ENCODE results near the gene FN1. TPM values are rescaled to one million over a fixed set of nuclear protein-coding genes. Genes with fewer than 3 reads are reported as not detected.

FN1 gene
- total and polyA plus RNA-seq, 12 donors, result 67.8 to 888 (median 136) TPM

DNA sequence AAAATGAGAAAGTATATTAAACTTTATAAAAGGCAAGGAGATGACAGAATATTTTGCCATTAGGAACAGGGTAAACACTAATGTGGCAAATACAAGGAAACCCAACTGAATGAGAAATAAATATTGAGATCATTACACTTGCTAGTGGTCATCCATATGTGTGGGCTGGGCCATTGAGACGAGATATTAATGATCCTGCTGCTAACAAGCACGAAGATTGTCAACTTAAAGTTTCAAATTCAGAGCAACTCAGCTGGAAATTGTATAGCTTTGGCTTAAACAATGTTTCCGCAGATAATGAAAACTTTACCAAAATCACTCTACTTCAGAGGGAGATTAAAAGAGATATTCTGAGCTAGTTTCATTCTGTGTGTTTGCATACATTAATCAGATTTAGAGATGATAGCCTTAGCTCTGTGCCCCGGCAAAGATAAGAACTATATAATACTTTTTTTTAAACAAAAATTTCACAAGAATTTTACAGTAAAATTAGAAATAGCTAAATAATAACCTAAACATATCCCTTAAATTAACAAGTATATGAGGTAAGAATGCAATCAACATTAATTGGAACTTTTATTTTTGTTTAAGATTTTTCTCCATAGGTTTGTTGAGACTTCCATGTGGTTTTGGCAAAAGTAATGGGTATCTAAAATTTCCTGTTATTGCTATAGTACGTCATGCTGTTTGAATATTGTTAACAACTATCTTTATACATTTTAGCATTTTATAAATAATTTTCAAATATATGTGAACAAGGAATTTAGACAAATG lies 40.0 kb downstream of the FN1 start:
- intact Hi-C loops (cut with DNase I), result no loop called here
- H3K36me3 ChIP-seq, result peaks cover 0 to 97% (median 18%) of the 10 kb centered on the region in 9 donors
- no peak overlapping the region for H3K4me3 ChIP-seq
- no peaks in the 10 kb centered on the region for H3K27me3 ChIP-seq
- DNase-seq (no peak), ATAC-seq (no peak)
- H3K9me3 ChIP-seq, result no peaks in the 10 kb centered on the region
- no peak for TF ChIP-seq CTCF (IDR thresholded peaks at IDR 0.05)
- WGBS, 2 donors, result 74 to 78% methylated on average over 5 of the region's 5 CpGs
- H3K4me1 ChIP-seq, result peaks cover 0 to 13% (median 4%) of the 10 kb centered on the region in 9 donors
- no peak overlapping the region for H3K27ac ChIP-seq

- Histone ChIP-seq H3K4me3 (no peak overlapping the region), H3K36me3 (peaks cover 0 to 100% (median 18%) of the 10 kb centered on the region in 9 donors), H3K4me1 (peaks cover 0 to 13% (median 4%) of the 10 kb centered on the region in 9 donors), H3K27ac (no peak overlapping the region), H3K9me3 (no peaks in the 10 kb centered on the region), H3K27me3 (no peaks in the 10 kb centered on the region)
- ATAC-seq, result no peak
- 73 to 75% methylated on average over 7 of the region's 7 CpGs for WGBS, 2 donors
- TF ChIP-seq CTCF (IDR thresholded peaks at IDR 0.05), result no peak
- DNase-seq, result no peak
- intact Hi-C loops (cut with DNase I), result no loop called here
Measured at GRCh38 chr2:215394102-215394805, 41.6 kb downstream of the FN1 start.

DNA sequence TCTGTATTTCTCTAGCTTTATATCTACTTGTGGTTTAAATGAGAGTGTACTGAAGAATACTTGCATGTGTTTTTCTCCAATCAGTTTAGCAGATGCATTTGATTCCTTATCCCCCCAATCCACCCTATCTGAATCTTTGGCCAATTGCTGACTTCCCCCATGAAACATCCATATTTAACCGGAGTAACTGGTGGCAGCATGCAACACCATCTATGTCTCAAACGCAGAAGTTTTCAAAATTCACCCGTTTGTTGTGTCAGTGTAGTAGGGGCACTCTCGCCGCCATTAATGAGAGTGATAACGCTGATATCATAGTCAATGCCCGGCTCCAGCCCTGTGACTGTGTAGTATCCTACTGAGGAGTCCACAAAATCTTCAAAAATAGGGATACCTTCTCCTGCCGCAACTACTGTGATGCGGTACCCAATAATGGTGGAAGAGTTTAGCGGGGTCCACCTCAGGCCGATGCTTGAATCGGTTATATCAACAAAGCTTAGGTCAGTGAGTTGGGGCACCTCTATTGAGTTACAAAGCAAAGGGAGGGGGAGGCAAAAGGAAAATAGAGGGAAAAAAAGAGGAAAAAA lies 43.1 kb downstream of the FN1 start:
- WGBS, 2 donors, result 95 to 96% methylated on average over 12 of the region's 12 CpGs
- no peaks in the 10 kb centered on the region for H3K27me3 ChIP-seq
- peaks cover 0 to 8% (median 0%) of the 10 kb centered on the region in 9 donors for H3K4me1 ChIP-seq
- H3K9me3 ChIP-seq, result no peaks in the 10 kb centered on the region
- no peak for ATAC-seq
- intact Hi-C loops (cut with DNase I), result no loop called here
- no peak overlapping the region for H3K27ac ChIP-seq
- no peak overlapping the region for H3K4me3 ChIP-seq
- DNase-seq, result no peak
- no peak for TF ChIP-seq CTCF (IDR thresholded peaks at IDR 0.05)
- peaks cover 0 to 100% (median 18%) of the 10 kb centered on the region in 9 donors for H3K36me3 ChIP-seq

DNA sequence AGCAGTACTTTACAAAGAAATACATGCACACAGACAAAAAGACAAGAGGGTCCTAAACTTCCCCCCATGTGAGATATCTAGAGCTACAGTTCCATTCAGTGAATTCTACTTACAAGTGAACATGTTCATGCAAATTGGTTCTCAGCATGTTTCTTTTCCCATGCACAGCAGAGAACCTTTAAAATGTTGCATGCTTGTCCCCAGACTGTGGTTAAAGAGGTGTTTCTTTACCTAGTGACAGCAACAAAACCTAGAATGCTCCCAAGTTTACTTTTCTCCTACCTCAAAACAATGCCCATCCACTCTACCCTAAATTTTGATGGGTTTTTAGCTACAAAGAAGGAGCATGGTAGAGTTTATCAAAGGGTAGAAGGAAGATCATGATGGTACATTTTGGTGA lies 43.7 kb downstream of the FN1 start:
- DNase-seq (no peak), ATAC-seq (no peak)
- no peak for TF ChIP-seq CTCF (IDR thresholded peaks at IDR 0.05)
- Histone ChIP-seq H3K4me3 (no peak overlapping the region), H3K27me3 (no peaks in the 10 kb centered on the region), H3K4me1 (peaks cover 0 to 5% (median 0%) of the 10 kb centered on the region in 9 donors), H3K9me3 (no peaks in the 10 kb centered on the region), H3K36me3 (peaks cover 0 to 100% (median 18%) of the 10 kb centered on the region in 9 donors), H3K27ac (no peak overlapping the region)
- intact Hi-C loops (cut with DNase I), result no loop called here
